Endothelial cell of umbilical vein (primary cell): ENCODE data around the gene SOHLH1. TPM values are rescaled to one million over a fixed set of nuclear protein-coding genes. Genes with fewer than 3 reads are reported as not detected.
"Not testable (repeated sequence)": the region's sequence is repeated elsewhere in the genome, so short reads cannot be mapped to it uniquely, and the experiment has no call there.

Experiments
- BruUV-seq: library from RNA; stranded (reverse); fragments of 400-500 nt; replicated peaks from 2 replicates; lab custom pipeline; 2021; lab: Mats Ljungman, UMichigan
- CTCF ChIA-PET: fragments of 300-600, 350-600 bp; sonication (Branson Sonifier 250); formaldehyde crosslinking; loops from one replicate; lab custom pipeline; 2021; ENCODE audit warnings: antibody characterized with exemption, inconsistent platforms; lab: Charles Lee
- POLR2A ChIA-PET: fragments of 300-600, 350-600 bp; sonication (Branson Sonifier 250); formaldehyde crosslinking; loops from one replicate; lab custom pipeline; 2021; ENCODE audit warnings: antibody characterized with exemption, inconsistent platforms; lab: Charles Lee
- DNase-seq: peaks from one replicate; pipeline ENCODE4 v3.0.0-alpha.2; 2011; ENCODE audit warnings: low read depth, low spot score
- FAIRE-seq: peaks from 2 replicates; lab custom pipeline; 2011; peaks lifted over from hg19 to GRCh38; lab: Jason Lieb, UNC
- H2AFZ ChIP-seq: 2 replicates; pipeline ENCODE4 v1.6.0; 2012; ENCODE audit warnings: low read depth, low read length, control low read depth, inconsistent platforms
- H3K27ac ChIP-seq: 2 replicates; pipeline ENCODE4 v1.5.1; 2011; ENCODE audit warnings: low read depth, mild to moderate bottlenecking, control low read depth, low read length, moderate library complexity; ENCODE audit not compliant: insufficient read depth
- H3K27me3 ChIP-seq, 2 experiments: 2 replicates each; pipeline versions ENCODE4 v1.6.0 to v1.6.1; 2011; ENCODE audit warnings: low read length in 2 of 2, mixed read lengths in 1 of 2; ENCODE audit not compliant: control insufficient read depth in 2 of 2, insufficient read depth in 2 of 2
- H3K36me3 ChIP-seq, 2 experiments: 2 replicates in 1 of 2; 3 replicates in 1 of 2; pipeline ENCODE4 v1.5.1; 2011; ENCODE audit warnings: low read length in 2 of 2, mild to moderate bottlenecking in 1 of 2, moderate library complexity in 1 of 2; ENCODE audit not compliant: control insufficient read depth in 2 of 2, insufficient read depth in 2 of 2; ENCODE audit errors: extremely low read depth in 1 of 2
- H3K4me1 ChIP-seq: 3 replicates; pipeline ENCODE4 v1.5.1; 2011; ENCODE audit warnings: mild to moderate bottlenecking, low read length; ENCODE audit not compliant: control insufficient read depth, insufficient read depth; ENCODE audit errors: extremely low read depth
- H3K4me2 ChIP-seq: 2 replicates; pipeline ENCODE4 v1.6.1; 2011; ENCODE audit warnings: low read length, control low read depth, mixed read lengths; ENCODE audit not compliant: insufficient read depth
- H3K4me3 ChIP-seq, 3 experiments: fragments of 200-600 bp in 1 of 3; sonication (generic), shearing (Covaris generic) in 1 of 3; replicated peaks in 1 of 3; 2 replicates each; pipeline ENCODE4 v1.5.1; 2011 to 2016; ENCODE audit warnings: control low read depth in 3 of 3, low read length in 3 of 3, mild to moderate bottlenecking in 2 of 3, inconsistent platforms in 1 of 3, low read depth in 1 of 3, moderate library complexity in 1 of 3; ENCODE audit not compliant: insufficient read depth in 1 of 3
- H3K79me2 ChIP-seq: 2 replicates; pipeline ENCODE4 v1.6.0; 2012; ENCODE audit warnings: low read length, inconsistent platforms; ENCODE audit not compliant: control insufficient read depth, insufficient read depth
- H3K9ac ChIP-seq: replicated peaks from 2 replicates; pipeline ENCODE3; 2011; ENCODE audit warnings: low read length, control low read depth; ENCODE audit not compliant: insufficient read depth; ENCODE audit errors: extremely low read depth
- H3K9me1 ChIP-seq: replicated peaks from 3 replicates; pipeline ENCODE4 v1.6.0; 2011; ENCODE audit warnings: mild to moderate bottlenecking, low read length; ENCODE audit not compliant: control insufficient read depth, insufficient read depth; ENCODE audit errors: extremely low read depth
- H3K9me3 ChIP-seq: replicated peaks from 2 replicates; pipeline ENCODE4 v1.5.1; 2012; ENCODE audit warnings: low read length, inconsistent platforms; ENCODE audit not compliant: control insufficient read depth, insufficient read depth
- H4K20me1 ChIP-seq: replicated peaks from 2 replicates; pipeline ENCODE3; 2011; ENCODE audit warnings: mild to moderate bottlenecking, low read length; ENCODE audit not compliant: control insufficient read depth, insufficient read depth; ENCODE audit errors: extremely low read depth
- CTCF ChIP-seq, 2 donors: IDR thresholded peaks; 1 replicate in 1 of 2; 2 replicates in 1 of 2; pipeline ENCODE4 v1.5.1; 2011; ENCODE audit warnings: low read length in 2 of 2, mild to moderate bottlenecking in 2 of 2, moderate library complexity in 2 of 2, control low read depth in 1 of 2, inconsistent platforms in 1 of 2, low read depth in 1 of 2; ENCODE audit not compliant: insufficient read depth in 1 of 2; ENCODE audit errors: extremely low read depth in 1 of 2
- EZH2 ChIP-seq: IDR thresholded peaks from 2 replicates; pipeline ENCODE4 v1.6.1; 2012; ENCODE audit warnings: borderline replicate concordance, low read depth, mild to moderate bottlenecking, moderate library complexity, low read length, inconsistent platforms; ENCODE audit not compliant: severe bottlenecking
- FOS ChIP-seq: IDR thresholded peaks from 2 replicates; pipeline ENCODE4 v1.6.1; 2011; ENCODE audit warnings: mild to moderate bottlenecking, low read length, moderate library complexity, borderline replicate concordance; ENCODE audit not compliant: insufficient read depth
- GATA2 ChIP-seq: IDR thresholded peaks from 2 replicates; pipeline ENCODE4 v1.7.0; 2011; ENCODE audit warnings: low read depth, mild to moderate bottlenecking, moderate library complexity, mixed read lengths, low read length; ENCODE audit not compliant: insufficient read length, insufficient read depth
- JUN ChIP-seq: IDR thresholded peaks from 2 replicates; pipeline ENCODE4 v1.6.1; 2011; ENCODE audit warnings: borderline replicate concordance, low read depth; ENCODE audit not compliant: insufficient read length, insufficient read depth
- MAX ChIP-seq: IDR thresholded peaks from 2 replicates; pipeline ENCODE4 v1.6.1; 2011; ENCODE audit not compliant: insufficient read depth, insufficient read length
- MYC ChIP-seq: IDR thresholded peaks from one replicate; pipeline ENCODE4 v1.6.1; 2011; ENCODE audit warnings: mild to moderate bottlenecking, low read depth, low read length
- POLR2A ChIP-seq: IDR thresholded peaks from 2 replicates; pipeline ENCODE4 v1.6.1; 2012; ENCODE audit warnings: low read depth, mild to moderate bottlenecking, control low read depth, low read length
- POLR2AphosphoS5 ChIP-seq: IDR thresholded peaks from 2 replicates; pipeline ENCODE4 v1.6.1; 2012; ENCODE audit warnings: low read depth, mild to moderate bottlenecking, control low read depth, low read length, moderate library complexity; ENCODE audit not compliant: insufficient read depth
- dilution Hi-C: fragments of 300-500 bp; cut with MboI; formaldehyde crosslinking; loops from one replicate; pipeline ENCODE4 v1.15.0; 2019; ENCODE audit warnings: low sequenced_read_pairs; ENCODE audit not compliant: extremely low pct_ligation_motif_present
- intact Hi-C: fragments of 100-400 bp; cut with micrococcal nuclease; formaldehyde crosslinking; loops from one replicate; pipeline ENCODE4 v1.10.0; 2022
- polyA plus RNA-seq, 4 experiments: library from polyadenylated mRNA; depleted of rRNA in 3 of 4; stranded (reverse) in 3 of 4; unstranded in 1 of 4; fragments of >200 nt; gene quantifications; 2 replicates each; pipeline versions ENCODE4 v1.2.1 to v1.2.3, GENCODE V29; 2011 to 2012; ENCODE audit warnings: missing spikeins in 1 of 4
- total RNA-seq: library from RNA; stranded (reverse); gene quantifications from 2 replicates; pipeline ENCODE4 v1.2.3, GENCODE V29; 2021

Gene SOHLH1
- total and polyA plus RNA-seq, 2 donors (not counting 3 experiments of a cell fraction or from before 2014, with no cell fraction given): not detected

- Histone ChIP-seq H3K36me3 (no peaks in the 10 kb centered on the region), H3K27ac (no peak overlapping the region), H3K9me3 (no peaks in the 10 kb centered on the region), H4K20me1 (no peaks in the 10 kb centered on the region), H3K79me2 (no peaks in the 10 kb centered on the region), H3K4me3 (no peak overlapping the region), H3K4me2 (no peak overlapping the region), H3K4me1 (no peaks in the 10 kb centered on the region), H3K9ac (no peak overlapping the region), H3K27me3 (no peaks in the 10 kb centered on the region), H2AFZ (no peak overlapping the region), H3K9me1 (no peaks in the 10 kb centered on the region)
- intact Hi-C loops: no loop called here
- ChIA-PET CTCF (no interaction called here), POLR2A (no interaction called here)
- BruUV-seq: no TSS peak
- DNase-seq (no peak), FAIRE-seq (no peak)
- dilution Hi-C loops: no loop called here
- TF ChIP-seq JUN (no peak), MAX (no peak), CTCF (IDR thresholded peaks at IDR 0.05; ENCODE audit: extremely low read depth in 1 of 2, insufficient read depth in 1 of 2, low read depth in 1 of 2, low read length in 2 of 2) (no peak), POLR2A (no peak), GATA2 (no peak), MYC (no peak), POLR2AphosphoS5 (no peak), EZH2 (no peak), FOS (no peak)
Measured at GRCh38 chr9:135673941-135674340, 25.3 kb downstream of the SOHLH1 start.

GRCh38 chr9:135672786-135673185 is 26.5 kb downstream of the SOHLH1 start:
- H3K79me2 ChIP-seq, BruUV-seq, H3K27ac ChIP-seq, intact Hi-C loops, H3K9me1 ChIP-seq, DNase-seq, H3K36me3 ChIP-seq, H3K27me3 ChIP-seq, H2AFZ ChIP-seq, H3K4me2 ChIP-seq, H3K9ac ChIP-seq, H3K4me1 ChIP-seq, H3K4me3 ChIP-seq, dilution Hi-C loops, H3K9me3 ChIP-seq, FAIRE-seq, POLR2A ChIA-PET, H4K20me1 ChIP-seq: not testable (repeated sequence)
- CTCF ChIA-PET: interaction anchor here (0.9 to 1.0 kb wide), 2 partner anchors 8 to 72 kb away, joined by 3 to 4 read pairs; no protein-coding TSS in a partner anchor
